ENCODE results near the gene DIPK2B.

DIPK2B gene

GRCh38 chrX:45229348-45229747 is 28.7 kb upstream of the DIPK2B start:
- POLR2A ChIA-PET: no interaction called here
- no peak for DNase-seq (ENCODE audit: extremely low spot score)
- TF ChIP-seq FOXA1 (IDR thresholded peaks at IDR 0.05) (no peak), FOXM1 (IDR thresholded peaks at IDR 0.05; ENCODE audit: borderline replicate concordance) (no peak), ELF4 (IDR thresholded peaks at IDR 0.05) (no peak), HDGF (IDR thresholded peaks at IDR 0.05; ENCODE audit: borderline replicate concordance) (no peak), BHLHE40 (IDR thresholded peaks at IDR 0.05; ENCODE audit: borderline replicate concordance) (no peak), PKNOX1 (IDR thresholded peaks at IDR 0.05) (no peak), L3MBTL2 (conservative IDR thresholded peaks at IDR 0.05) (no peak), SUZ12 (IDR thresholded peaks at IDR 0.05) (no peak), TARDBP (IDR thresholded peaks at IDR 0.05) (no peak)
- CTCF ChIA-PET: no interaction called here

GRCh38 chrX:45228126-45228525 is 27.4 kb upstream of the DIPK2B start:
- TF ChIP-seq FOXM1 (IDR thresholded peaks at IDR 0.05; ENCODE audit: borderline replicate concordance): no peak
- TF ChIP-seq FOXA1 (IDR thresholded peaks at IDR 0.05): no peak
- TF ChIP-seq FOXK2 (IDR thresholded peaks at IDR 0.05): no peak
- ChIA-PET CTCF (no interaction called here), POLR2A (no interaction called here)
- DNase-seq (ENCODE audit: extremely low spot score): no peak

GRCh38 chrX:45208121-45208856 is 7.6 kb upstream of the DIPK2B start:
- no peak for DNase-seq (ENCODE audit: extremely low spot score)
- POLR2A ChIA-PET: no interaction called here
- TF ChIP-seq SP1 (IDR thresholded peaks at IDR 0.05): no peak
- CTCF ChIA-PET: interaction anchor here (0.6 kb wide), 1 partner anchor 97 kb away, joined by 3 read pairs; no protein-coding TSS in a partner anchor

- ChIA-PET POLR2A (no interaction called here), CTCF (interaction anchor here (0.7 kb wide), 1 partner anchor 367 kb away, joined by 3 read pairs; no protein-coding TSS in a partner anchor)
- DNase-seq (ENCODE audit: extremely low spot score): no peak
- no peak for TF ChIP-seq ELF4 (IDR thresholded peaks at IDR 0.05)
- TF ChIP-seq TARDBP (IDR thresholded peaks at IDR 0.05): no peak
- TF ChIP-seq NFRKB (IDR thresholded peaks at IDR 0.05): no peak
- TF ChIP-seq LEF1 (IDR thresholded peaks at IDR 0.05; ENCODE audit: borderline replicate concordance): no peak
- no peak for TF ChIP-seq SUZ12 (IDR thresholded peaks at IDR 0.05)
- TF ChIP-seq L3MBTL2 (conservative IDR thresholded peaks at IDR 0.05): no peak
- no peak for TF ChIP-seq FOXA1 (IDR thresholded peaks at IDR 0.05)
- TF ChIP-seq FOXM1 (IDR thresholded peaks at IDR 0.05; ENCODE audit: borderline replicate concordance): no peak
- no peak for TF ChIP-seq SP1 (IDR thresholded peaks at IDR 0.05)
- TF ChIP-seq ZNF384 (IDR thresholded peaks at IDR 0.05): no peak
Measured at GRCh38 chrX:45202171-45202570, 1.5 kb upstream of the DIPK2B start.

GRCh38 chrX:45198706-45199105 is 2.0 kb downstream of the DIPK2B start:
- POLR2A ChIA-PET: no interaction called here
- CTCF ChIA-PET: no interaction called here
- no peak for DNase-seq (ENCODE audit: extremely low spot score)
- TF ChIP-seq TARDBP (IDR thresholded peaks at IDR 0.05): no peak
- TF ChIP-seq FOXA1 (IDR thresholded peaks at IDR 0.05): no peak
- TF ChIP-seq NFRKB (IDR thresholded peaks at IDR 0.05): no peak
- no peak for TF ChIP-seq PKNOX1 (IDR thresholded peaks at IDR 0.05)
- no peak for TF ChIP-seq ZNF384 (IDR thresholded peaks at IDR 0.05)
- TF ChIP-seq HDGF (IDR thresholded peaks at IDR 0.05; ENCODE audit: borderline replicate concordance): no peak
- TF ChIP-seq FOXK2 (IDR thresholded peaks at IDR 0.05): no peak
- TF ChIP-seq ARNT (IDR thresholded peaks at IDR 0.05): no peak
- TF ChIP-seq BHLHE40 (IDR thresholded peaks at IDR 0.05; ENCODE audit: borderline replicate concordance): no peak
- no peak for TF ChIP-seq ELF4 (IDR thresholded peaks at IDR 0.05)
- TF ChIP-seq CTBP1 (IDR thresholded peaks at IDR 0.05; ENCODE audit: borderline replicate concordance): no peak
- no peak for TF ChIP-seq FOXM1 (IDR thresholded peaks at IDR 0.05; ENCODE audit: borderline replicate concordance)

GRCh38 chrX:45198301-45198700 is 2.4 kb downstream of the DIPK2B start:
- ChIA-PET POLR2A (no interaction called here), CTCF (no interaction called here)
- TF ChIP-seq TARDBP (IDR thresholded peaks at IDR 0.05) (no peak), CTBP1 (IDR thresholded peaks at IDR 0.05; ENCODE audit: borderline replicate concordance) (no peak), LEF1 (IDR thresholded peaks at IDR 0.05; ENCODE audit: borderline replicate concordance) (no peak), SUZ12 (IDR thresholded peaks at IDR 0.05) (no peak), BHLHE40 (IDR thresholded peaks at IDR 0.05; ENCODE audit: borderline replicate concordance) (no peak), ZNF384 (IDR thresholded peaks at IDR 0.05) (no peak), FOXA1 (IDR thresholded peaks at IDR 0.05) (no peak), HDGF (IDR thresholded peaks at IDR 0.05; ENCODE audit: borderline replicate concordance) (no peak), PKNOX1 (IDR thresholded peaks at IDR 0.05) (no peak), L3MBTL2 (conservative IDR thresholded peaks at IDR 0.05) (no peak), FOXM1 (IDR thresholded peaks at IDR 0.05; ENCODE audit: borderline replicate concordance) (no peak), FOXK2 (IDR thresholded peaks at IDR 0.05) (no peak), NFRKB (IDR thresholded peaks at IDR 0.05) (no peak), ELF4 (IDR thresholded peaks at IDR 0.05) (no peak), SP1 (IDR thresholded peaks at IDR 0.05) (no peak), ARNT (IDR thresholded peaks at IDR 0.05) (no peak)
- no peak for DNase-seq (ENCODE audit: extremely low spot score)

GRCh38 chrX:45196701-45197100 is 4.0 kb downstream of the DIPK2B start:
- CTCF ChIA-PET: no interaction called here
- no peak for DNase-seq (ENCODE audit: extremely low spot score)
- POLR2A ChIA-PET: no interaction called here

More at GRCh38 chrX:45196701-45197100, 4.0 kb downstream of the DIPK2B start:
- TF ChIP-seq FOXM1 (IDR thresholded peaks at IDR 0.05; ENCODE audit: borderline replicate concordance): no peak
- TF ChIP-seq FOXA1 (IDR thresholded peaks at IDR 0.05): no peak
- no peak for TF ChIP-seq ZNF384 (IDR thresholded peaks at IDR 0.05)
- no peak for TF ChIP-seq TARDBP (IDR thresholded peaks at IDR 0.05)
- TF ChIP-seq FOXK2 (IDR thresholded peaks at IDR 0.05): no peak
- no peak for TF ChIP-seq SP1 (IDR thresholded peaks at IDR 0.05)
- no peak for TF ChIP-seq SUZ12 (IDR thresholded peaks at IDR 0.05)
- no peak for TF ChIP-seq BHLHE40 (IDR thresholded peaks at IDR 0.05; ENCODE audit: borderline replicate concordance)
- TF ChIP-seq LEF1 (IDR thresholded peaks at IDR 0.05; ENCODE audit: borderline replicate concordance): no peak
- no peak for TF ChIP-seq PKNOX1 (IDR thresholded peaks at IDR 0.05)
- no peak for TF ChIP-seq ELF4 (IDR thresholded peaks at IDR 0.05)
- TF ChIP-seq L3MBTL2 (conservative IDR thresholded peaks at IDR 0.05): no peak
- TF ChIP-seq ARNT (IDR thresholded peaks at IDR 0.05): no peak
- no peak for TF ChIP-seq HDGF (IDR thresholded peaks at IDR 0.05; ENCODE audit: borderline replicate concordance)
- no peak for TF ChIP-seq NFRKB (IDR thresholded peaks at IDR 0.05)

All from HEK293T (cell line).